ENCODE results near the gene FAM107B. TPM values are rescaled to one million over a fixed set of nuclear protein-coding genes. Genes with fewer than 3 reads are reported as not detected.

Gene FAM107B
- total and polyA plus RNA-seq, 4 donors, result 24.9 to 58.1 (median 30.9) TPM

DNA sequence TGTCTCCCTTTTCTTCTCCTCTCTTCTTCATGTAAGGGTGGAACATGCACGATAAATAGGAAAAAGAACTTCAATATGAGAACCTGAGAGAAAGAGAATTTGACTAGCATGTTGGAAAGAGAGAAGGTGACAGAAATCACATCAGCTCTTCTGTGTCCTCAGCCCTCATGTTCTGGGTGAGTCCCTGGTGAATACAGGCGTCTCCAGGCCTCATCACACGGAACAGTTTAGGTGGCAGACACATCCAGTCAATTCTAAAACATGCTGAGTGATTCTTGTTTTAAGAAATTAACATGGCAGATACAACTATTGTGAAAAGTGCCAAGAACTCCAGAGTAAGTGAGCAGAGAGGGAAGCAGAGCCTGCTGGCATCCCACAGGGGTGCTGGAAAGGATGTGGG, 96.1 kb downstream of the FAM107B start:
- H3K9me3 ChIP-seq (ENCODE audit: control insufficient read depth in 4 of 4, low read length in 3 of 4), result no peaks in the 10 kb centered on the region
- H3K27ac ChIP-seq (ENCODE audit: low read depth in 1 of 2, low read length in 2 of 2), result no peak overlapping the region
- DNase-seq (ENCODE audit: low spot score), result no peak
- H3K4me3 ChIP-seq (ENCODE audit: low read depth in 1 of 3, low read length in 3 of 3), result no peak overlapping the region
- WGBS, result 94% methylated on average over 3 of the region's 3 CpGs
- H3K27me3 ChIP-seq (ENCODE audit: control insufficient read depth in 4 of 4, insufficient read depth in 4 of 4, low read length in 3 of 4), result no peaks in the 10 kb centered on the region
- no peak for TF ChIP-seq YY1 (IDR thresholded peaks at IDR 0.05)
- no peak for TF ChIP-seq JUND (IDR thresholded peaks at IDR 0.05)
- no peak for TF ChIP-seq GABPA (IDR thresholded peaks at IDR 0.05 in 1 of 2, conservative IDR thresholded peaks at IDR 0.05 in 1 of 2)
- TF ChIP-seq, protein P1, sequence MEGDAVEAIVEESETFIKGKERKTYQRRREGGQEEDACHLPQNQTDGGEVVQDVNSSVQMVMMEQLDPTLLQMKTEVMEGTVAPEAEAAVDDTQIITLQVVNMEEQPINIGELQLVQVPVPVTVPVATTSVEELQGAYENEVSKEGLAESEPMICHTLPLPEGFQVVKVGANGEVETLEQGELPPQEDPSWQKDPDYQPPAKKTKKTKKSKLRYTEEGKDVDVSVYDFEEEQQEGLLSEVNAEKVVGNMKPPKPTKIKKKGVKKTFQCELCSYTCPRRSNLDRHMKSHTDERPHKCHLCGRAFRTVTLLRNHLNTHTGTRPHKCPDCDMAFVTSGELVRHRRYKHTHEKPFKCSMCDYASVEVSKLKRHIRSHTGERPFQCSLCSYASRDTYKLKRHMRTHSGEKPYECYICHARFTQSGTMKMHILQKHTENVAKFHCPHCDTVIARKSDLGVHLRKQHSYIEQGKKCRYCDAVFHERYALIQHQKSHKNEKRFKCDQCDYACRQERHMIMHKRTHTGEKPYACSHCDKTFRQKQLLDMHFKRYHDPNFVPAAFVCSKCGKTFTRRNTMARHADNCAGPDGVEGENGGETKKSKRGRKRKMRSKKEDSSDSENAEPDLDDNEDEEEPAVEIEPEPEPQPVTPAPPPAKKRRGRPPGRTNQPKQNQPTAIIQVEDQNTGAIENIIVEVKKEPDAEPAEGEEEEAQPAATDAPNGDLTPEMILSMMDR (IDR thresholded peaks at IDR 0.05; ENCODE audit: low read depth, low read length, missing input control), result no peak
- no peak for TF ChIP-seq TAF1 (conservative IDR thresholded peaks at IDR 0.05)
- TF ChIP-seq ATF3 (IDR thresholded peaks at IDR 0.05), result no peak
- TF ChIP-seq FOXA2 (IDR thresholded peaks at IDR 0.05), result no peak
- peaks cover 0 to 14% (median 6%) of the 10 kb centered on the region in 4 donors for H3K4me1 ChIP-seq (ENCODE audit: control insufficient read depth in 4 of 4, insufficient read depth in 4 of 4, low read length in 3 of 4)
- H3K9ac ChIP-seq (ENCODE audit: low read depth in 1 of 2, low read length in 2 of 2), result no peak overlapping the region
- H3K36me3 ChIP-seq (ENCODE audit: control insufficient read depth in 4 of 4, insufficient read depth in 3 of 4, low read depth in 1 of 4, low read length in 3 of 4), result no peaks in the 10 kb centered on the region

- no peaks in the 10 kb centered on the region for H3K9me3 ChIP-seq (ENCODE audit: control insufficient read depth in 4 of 4, low read length in 3 of 4)
- no peak overlapping the region for H3K9ac ChIP-seq (ENCODE audit: low read depth in 1 of 2, low read length in 2 of 2)
- H3K4me3 ChIP-seq (ENCODE audit: low read depth in 1 of 3, low read length in 3 of 3), result no peak overlapping the region
- TF ChIP-seq, protein P1 (IDR thresholded peaks at IDR 0.05; ENCODE audit: low read depth, low read length, missing input control), result no peak
- TF ChIP-seq YY1 (IDR thresholded peaks at IDR 0.05) (no peak), JUND (IDR thresholded peaks at IDR 0.05) (no peak), ZBTB33 (IDR thresholded peaks at IDR 0.05) (no peak), GABPA (IDR thresholded peaks at IDR 0.05 in 1 of 2, conservative IDR thresholded peaks at IDR 0.05 in 1 of 2) (no peak), EGR1 (IDR thresholded peaks at IDR 0.05; ENCODE audit: low read depth in 2 of 2) (no peak), SP1 (IDR thresholded peaks at IDR 0.05) (no peak), TAF1 (conservative IDR thresholded peaks at IDR 0.05) (no peak), ATF3 (IDR thresholded peaks at IDR 0.05) (no peak), HNF4G (IDR thresholded peaks at IDR 0.05) (no peak), FOXA1 (IDR thresholded peaks at IDR 0.05) (no peak), RXRA (IDR thresholded peaks at IDR 0.05) (no peak)
- TF ChIP-seq, protein P2, sequence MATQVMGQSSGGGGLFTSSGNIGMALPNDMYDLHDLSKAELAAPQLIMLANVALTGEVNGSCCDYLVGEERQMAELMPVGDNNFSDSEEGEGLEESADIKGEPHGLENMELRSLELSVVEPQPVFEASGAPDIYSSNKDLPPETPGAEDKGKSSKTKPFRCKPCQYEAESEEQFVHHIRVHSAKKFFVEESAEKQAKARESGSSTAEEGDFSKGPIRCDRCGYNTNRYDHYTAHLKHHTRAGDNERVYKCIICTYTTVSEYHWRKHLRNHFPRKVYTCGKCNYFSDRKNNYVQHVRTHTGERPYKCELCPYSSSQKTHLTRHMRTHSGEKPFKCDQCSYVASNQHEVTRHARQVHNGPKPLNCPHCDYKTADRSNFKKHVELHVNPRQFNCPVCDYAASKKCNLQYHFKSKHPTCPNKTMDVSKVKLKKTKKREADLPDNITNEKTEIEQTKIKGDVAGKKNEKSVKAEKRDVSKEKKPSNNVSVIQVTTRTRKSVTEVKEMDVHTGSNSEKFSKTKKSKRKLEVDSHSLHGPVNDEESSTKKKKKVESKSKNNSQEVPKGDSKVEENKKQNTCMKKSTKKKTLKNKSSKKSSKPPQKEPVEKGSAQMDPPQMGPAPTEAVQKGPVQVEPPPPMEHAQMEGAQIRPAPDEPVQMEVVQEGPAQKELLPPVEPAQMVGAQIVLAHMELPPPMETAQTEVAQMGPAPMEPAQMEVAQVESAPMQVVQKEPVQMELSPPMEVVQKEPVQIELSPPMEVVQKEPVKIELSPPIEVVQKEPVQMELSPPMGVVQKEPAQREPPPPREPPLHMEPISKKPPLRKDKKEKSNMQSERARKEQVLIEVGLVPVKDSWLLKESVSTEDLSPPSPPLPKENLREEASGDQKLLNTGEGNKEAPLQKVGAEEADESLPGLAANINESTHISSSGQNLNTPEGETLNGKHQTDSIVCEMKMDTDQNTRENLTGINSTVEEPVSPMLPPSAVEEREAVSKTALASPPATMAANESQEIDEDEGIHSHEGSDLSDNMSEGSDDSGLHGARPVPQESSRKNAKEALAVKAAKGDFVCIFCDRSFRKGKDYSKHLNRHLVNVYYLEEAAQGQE (IDR thresholded peaks at IDR 0.05), result no peak
- TF ChIP-seq, protein P3, sequence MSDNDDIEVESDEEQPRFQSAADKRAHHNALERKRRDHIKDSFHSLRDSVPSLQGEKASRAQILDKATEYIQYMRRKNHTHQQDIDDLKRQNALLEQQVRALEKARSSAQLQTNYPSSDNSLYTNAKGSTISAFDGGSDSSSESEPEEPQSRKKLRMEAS (IDR thresholded peaks at IDR 0.05), result no peak
- H3K4me1 ChIP-seq (ENCODE audit: control insufficient read depth in 4 of 4, insufficient read depth in 4 of 4, low read length in 3 of 4), result peaks cover 0 to 18% (median 6%) of the 10 kb centered on the region in 4 donors
- 74% methylated on average over 3 of the region's 3 CpGs for WGBS
- H3K27me3 ChIP-seq (ENCODE audit: control insufficient read depth in 4 of 4, insufficient read depth in 4 of 4, low read length in 3 of 4), result no peaks in the 10 kb centered on the region
- H3K27ac ChIP-seq (ENCODE audit: low read depth in 1 of 2, low read length in 2 of 2), result no peak overlapping the region
- H3K36me3 ChIP-seq (ENCODE audit: control insufficient read depth in 4 of 4, insufficient read depth in 3 of 4, low read depth in 1 of 4, low read length in 3 of 4), result no peaks in the 10 kb centered on the region
- DNase-seq (ENCODE audit: low spot score), result no peak
Measured at GRCh38 chr10:14676732-14677131, 98.0 kb downstream of the FAM107B start.
